CD8-positive, alpha-beta memory T cell (primary cell): ENCODE data around the gene ATG14. TPM values are rescaled to one million over a fixed set of nuclear protein-coding genes. Genes with fewer than 3 reads are reported as not detected.
A peak's percentile ranks its signal among the peaks of the same experiment; 100 is the strongest.
"Not testable (repeated sequence)": the region's sequence is repeated elsewhere in the genome, so short reads cannot be mapped to it uniquely, and the experiment has no call there.

ENCODE experiments used
- CTCF ChIA-PET: fragments of 350-600 bp; sonication (Branson Sonifier 250); formaldehyde crosslinking; loops from one replicate; lab custom pipeline; 2021; ENCODE audit warnings: antibody characterized with exemption; lab: Charles Lee
- POLR2A ChIA-PET: fragments of 350-600 bp; sonication (Branson Sonifier 250); formaldehyde crosslinking; loops from one replicate; lab custom pipeline; 2021; ENCODE audit warnings: antibody characterized with exemption; lab: Charles Lee
- DNase-seq, 5 donors: peaks; one replicate each; pipeline versions ENCODE4 v3.0.0 to v3.0.0-alpha.2; 2020 to 2022; ENCODE audit warnings: mixed read lengths in 1 of 5
- H3K27ac ChIP-seq: one replicate; pipeline ENCODE4 v1.7.0; 2013; ENCODE audit warnings: low read depth, mild to moderate bottlenecking, low read length, moderate library complexity
- H3K27me3 ChIP-seq: 2 replicates; pipeline ENCODE4 v1.7.0; 2013; ENCODE audit warnings: low read length, mild to moderate bottlenecking; ENCODE audit not compliant: insufficient read depth, poor library complexity, severe bottlenecking
- H3K36me3 ChIP-seq: 2 replicates; pipeline ENCODE4 v1.7.0; 2013; ENCODE audit warnings: mild to moderate bottlenecking, low read length, moderate library complexity; ENCODE audit not compliant: insufficient read depth
- H3K4me1 ChIP-seq: 2 replicates; pipeline ENCODE4 v1.7.0; 2013; ENCODE audit warnings: mild to moderate bottlenecking, low read length, moderate library complexity; ENCODE audit not compliant: insufficient read depth
- H3K4me3 ChIP-seq: 2 replicates; pipeline ENCODE4 v1.7.0; 2013; ENCODE audit warnings: mild to moderate bottlenecking, low read length
- H3K9me3 ChIP-seq: 2 replicates; pipeline ENCODE4 v1.7.0; 2013; ENCODE audit warnings: mild to moderate bottlenecking, low read length
- H3K27ac Mint-ChIP-seq, 8 donors: one replicate each; pipeline ENCODE4 v1.8.0; 2020 to 2021; ENCODE audit warnings: mixed read lengths in 8 of 8, mild to moderate bottlenecking in 6 of 8, inconsistent platforms in 3 of 8, moderate library complexity in 3 of 8
- H3K27me3 Mint-ChIP-seq, 2 donors: one replicate each; pipeline ENCODE4 v1.8.0; 2020 to 2021; ENCODE audit warnings: mixed read lengths in 2 of 2, mild to moderate bottlenecking in 1 of 2, moderate library complexity in 1 of 2
- H3K36me3 Mint-ChIP-seq, 3 donors: one replicate each; pipeline ENCODE4 v1.8.0; 2020 to 2021; ENCODE audit warnings: mixed read lengths in 3 of 3, inconsistent platforms in 1 of 3, mild to moderate bottlenecking in 1 of 3
- H3K4me1 Mint-ChIP-seq, 3 donors: one replicate each; pipeline ENCODE4 v1.8.0; 2020 to 2021; ENCODE audit warnings: mixed read lengths in 3 of 3, inconsistent platforms in 1 of 3, mild to moderate bottlenecking in 1 of 3
- H3K4me3 Mint-ChIP-seq, 7 donors: one replicate each; pipeline ENCODE4 v1.8.0; 2020 to 2021; ENCODE audit warnings: mixed read lengths in 7 of 7, mild to moderate bottlenecking in 6 of 7, moderate library complexity in 4 of 7, inconsistent platforms in 2 of 7
- H3K9me3 Mint-ChIP-seq, 5 donors: one replicate each; pipeline ENCODE4 v1.8.0; 2020 to 2022; ENCODE audit warnings: mixed read lengths in 5 of 5, mild to moderate bottlenecking in 3 of 5, moderate library complexity in 2 of 5, inconsistent platforms in 1 of 5
- polyA plus RNA-seq: library from polyadenylated mRNA; unstranded; fragments of 300-500 nt; fragmentation: Illumina TruSeq; gene quantifications from one replicate; pipeline ENCODE4 v1.2.3, GENCODE V29; 2021
- total RNA-seq, 2 experiments: library from RNA; stranded (reverse); gene quantifications; one replicate each; pipeline ENCODE4 v1.2.3, GENCODE V29; 2021

The ATG14 gene
- total RNA-seq (1 to 10 TPM; 7.7 to 8.2 TPM), polyA plus RNA-seq (7.3 TPM)

- CTCF ChIA-PET, result interaction anchor here (0.8 to 1.1 kb wide), 3 partner anchors 39 to 1978 kb away, joined by 3 read pairs; partner anchors contain the start of gene NAA30
- peaks cover 22% of the 10 kb centered on the region for H3K4me1 ChIP-seq
- H3K36me3 ChIP-seq, result no peaks in the 10 kb centered on the region
- Mint-ChIP-seq H3K4me3 (peak within 1 kb of the TSS; percentile 77 to 96 (median 89)), H3K4me1 (peaks cover 38 to 52% (median 41%) of the 10 kb centered on the region in 3 donors), H3K36me3 (peaks cover 0 to 13% (median 4%) of the 10 kb centered on the region in 3 donors), H3K9me3 (no peaks in the 10 kb centered on the region), H3K27me3 (peaks cover 9 to 11% of the 10 kb centered on the region in 2 donors), H3K27ac (peak within 1 kb of the TSS; percentile 38 to 95 (median 86))
- H3K4me3 ChIP-seq, result peak within 1 kb of the TSS; percentile 82
- H3K9me3 ChIP-seq, result no peaks in the 10 kb centered on the region
- DNase-seq, result peak; percentile 60 to 81 (median 67)
- POLR2A ChIA-PET, result no interaction called here
- peak within 1 kb of the TSS; percentile 66 for H3K27ac ChIP-seq
- H3K27me3 ChIP-seq, result no peaks in the 10 kb centered on the region
Observed at GRCh38 chr14:55411426-55412389, at the start of gene ATG14. Gene ATG14 (minus strand): TSS chr14:55411830. CDS start chr14:55411822, 8 bp downstream.

GRCh38 chr14:55458800-55459515 is 47.3 kb upstream of the ATG14 start:
- Histone ChIP-seq H3K9me3 (no peaks in the 10 kb centered on the region), H3K36me3 (no peaks in the 10 kb centered on the region), H3K27me3 (no peaks in the 10 kb centered on the region), H3K4me1 (no peaks in the 10 kb centered on the region), H3K27ac (no peak overlapping the region), H3K4me3 (no peak overlapping the region)
- Mint-ChIP-seq H3K36me3 (no peaks in the 10 kb centered on the region), H3K4me1 (no peaks in the 10 kb centered on the region), H3K27ac (no peak overlapping the region), H3K4me3 (no peak overlapping the region), H3K9me3 (peaks cover 0 to 1% (median 0%) of the 10 kb centered on the region in 5 donors), H3K27me3 (peaks cover 5 to 13% of the 10 kb centered on the region in 2 donors)
- no peak for DNase-seq
- POLR2A ChIA-PET, result no interaction called here
- CTCF ChIA-PET, result interaction anchor here (1.6 kb wide), 1 partner anchor 13 kb away, joined by 7 read pairs; no protein-coding TSS in a partner anchor

GRCh38 chr14:55457496-55457895 is 45.9 kb upstream of the ATG14 start:
- Histone ChIP-seq H3K9me3 (no peaks in the 10 kb centered on the region), H3K4me1 (no peaks in the 10 kb centered on the region), H3K36me3 (no peaks in the 10 kb centered on the region), H3K4me3 (no peak overlapping the region), H3K27ac (no peak overlapping the region), H3K27me3 (no peaks in the 10 kb centered on the region)
- H3K36me3 Mint-ChIP-seq, result no peaks in the 10 kb centered on the region
- peaks cover 5 to 12% of the 10 kb centered on the region in 2 donors for H3K27me3 Mint-ChIP-seq
- H3K4me3 Mint-ChIP-seq, result no peak overlapping the region
- H3K4me1 Mint-ChIP-seq, result no peaks in the 10 kb centered on the region
- ChIA-PET CTCF (interaction anchor here (1.0 kb wide), 1 partner anchor 22 kb away, joined by 3 read pairs; no protein-coding TSS in a partner anchor), POLR2A (no interaction called here)
- no peak overlapping the region for H3K27ac Mint-ChIP-seq
- H3K9me3 Mint-ChIP-seq, result peaks cover 0 to 1% (median 0%) of the 10 kb centered on the region in 5 donors
- DNase-seq, result no peak

GRCh38 chr14:55456411-55456810 is 44.8 kb upstream of the ATG14 start:
- H3K27ac Mint-ChIP-seq, H3K27me3 ChIP-seq, H3K9me3 ChIP-seq, H3K4me3 Mint-ChIP-seq, CTCF ChIA-PET, POLR2A ChIA-PET, H3K36me3 Mint-ChIP-seq, H3K27ac ChIP-seq, H3K9me3 Mint-ChIP-seq, H3K4me3 ChIP-seq, H3K4me1 ChIP-seq, H3K36me3 ChIP-seq, H3K4me1 Mint-ChIP-seq, DNase-seq: not testable (repeated sequence)
- H3K27me3 Mint-ChIP-seq, result peaks cover 5 to 12% of the 10 kb centered on the region in 2 donors

- Histone ChIP-seq H3K4me1 (no peaks in the 10 kb centered on the region), H3K27me3 (no peaks in the 10 kb centered on the region), H3K36me3 (no peaks in the 10 kb centered on the region), H3K9me3 (no peaks in the 10 kb centered on the region), H3K4me3 (no peak overlapping the region), H3K27ac (no peak overlapping the region)
- ChIA-PET POLR2A (no interaction called here), CTCF (interaction anchor here (2.1 kb wide), 1 partner anchor 8 kb away, joined by 8 read pairs; no protein-coding TSS in a partner anchor)
- no peaks in the 10 kb centered on the region for H3K36me3 Mint-ChIP-seq
- H3K4me1 Mint-ChIP-seq, result no peaks in the 10 kb centered on the region
- peaks cover 2 to 7% of the 10 kb centered on the region in 2 donors for H3K27me3 Mint-ChIP-seq
- no peak for DNase-seq
- peaks cover 0 to 1% (median 0%) of the 10 kb centered on the region in 5 donors for H3K9me3 Mint-ChIP-seq
- H3K4me3 Mint-ChIP-seq, result no peak overlapping the region
- no peak overlapping the region for H3K27ac Mint-ChIP-seq
Observed at GRCh38 chr14:55454264-55455002, 42.8 kb upstream of the ATG14 start.

GRCh38 chr14:55451950-55452349 is 40.3 kb upstream of the ATG14 start:
- no peaks in the 10 kb centered on the region for H3K4me1 Mint-ChIP-seq
- Histone ChIP-seq H3K4me1 (no peaks in the 10 kb centered on the region), H3K4me3 (no peak overlapping the region), H3K36me3 (no peaks in the 10 kb centered on the region), H3K27ac (no peak overlapping the region), H3K27me3 (no peaks in the 10 kb centered on the region), H3K9me3 (no peaks in the 10 kb centered on the region)
- peaks cover 0 to 7% of the 10 kb centered on the region in 2 donors for H3K27me3 Mint-ChIP-seq
- peaks cover 0 to 1% (median 0%) of the 10 kb centered on the region in 5 donors for H3K9me3 Mint-ChIP-seq
- DNase-seq, result no peak
- no peaks in the 10 kb centered on the region for H3K36me3 Mint-ChIP-seq
- no peak overlapping the region for H3K27ac Mint-ChIP-seq
- CTCF ChIA-PET, result no interaction called here
- POLR2A ChIA-PET, result no interaction called here
- no peak overlapping the region for H3K4me3 Mint-ChIP-seq

- CTCF ChIA-PET, result no interaction called here
- H3K27me3 Mint-ChIP-seq, result peaks cover 0 to 7% of the 10 kb centered on the region in 2 donors
- peaks cover 0 to 1% (median 0%) of the 10 kb centered on the region in 5 donors for H3K9me3 Mint-ChIP-seq
- no peak overlapping the region for H3K27ac Mint-ChIP-seq
- POLR2A ChIA-PET, result no interaction called here
- no peak overlapping the region for H3K27ac ChIP-seq
- no peak overlapping the region for H3K4me3 ChIP-seq
- H3K4me3 Mint-ChIP-seq, result no peak overlapping the region
- H3K36me3 Mint-ChIP-seq, result no peaks in the 10 kb centered on the region
- no peaks in the 10 kb centered on the region for H3K27me3 ChIP-seq
- DNase-seq, result no peak
- no peaks in the 10 kb centered on the region for H3K4me1 ChIP-seq
- H3K4me1 Mint-ChIP-seq, result no peaks in the 10 kb centered on the region
- H3K36me3 ChIP-seq, result no peaks in the 10 kb centered on the region
- H3K9me3 ChIP-seq, result no peaks in the 10 kb centered on the region
Observed at GRCh38 chr14:55451398-55451797, 39.8 kb upstream of the ATG14 start.
